ENCODE results near the gene SND1. TPM values are rescaled to one million over a fixed set of nuclear protein-coding genes. Genes with fewer than 3 reads are reported as not detected.

The SND1 gene
- total and polyA plus RNA-seq, 2 donors (not counting 3 experiments of a cell fraction or from before 2014, with no cell fraction given) = 116 to 249 TPM

DNA sequence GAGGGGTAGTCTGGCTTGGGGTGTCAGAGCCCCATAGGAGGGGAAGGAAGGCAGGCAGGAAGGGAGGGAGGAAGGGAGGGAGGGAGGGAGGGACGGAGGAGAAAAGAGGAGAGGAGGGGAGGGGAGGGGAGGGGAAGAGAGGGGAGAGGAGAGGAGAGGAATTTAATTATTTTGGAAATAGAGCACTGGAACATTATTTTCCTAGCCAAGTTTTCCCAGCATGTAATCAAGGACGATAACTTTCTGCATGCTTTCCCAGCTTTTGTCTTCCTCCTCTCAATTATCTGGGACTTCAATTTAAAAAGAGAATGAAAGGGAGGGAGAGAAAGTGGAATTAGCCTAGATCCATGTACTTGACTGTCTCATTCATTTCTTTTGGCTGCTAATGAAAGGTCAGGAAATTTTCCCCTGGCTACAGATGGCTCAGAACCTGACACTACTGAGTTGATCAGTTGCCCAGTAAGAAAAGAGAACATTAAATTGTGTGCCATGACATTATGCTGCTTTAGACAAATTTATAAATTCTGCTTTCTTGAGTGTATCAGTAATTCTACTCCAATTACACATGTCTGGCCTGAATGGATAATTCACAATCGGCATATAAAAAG lies 230.4 kb downstream of the SND1 start:
- Histone ChIP-seq H3K36me3 (ENCODE audit: control insufficient read depth in 2 of 2, extremely low read depth in 1 of 2, insufficient read depth in 2 of 2, low read length in 2 of 2) (no peaks in the 10 kb centered on the region), H4K20me1 (replicated peaks; ENCODE audit: control insufficient read depth, extremely low read depth, insufficient read depth, low read length) (peaks cover 2% of the 10 kb centered on the region), H3K27me3 (ENCODE audit: control insufficient read depth in 2 of 2, insufficient read depth in 2 of 2, low read length in 2 of 2) (no peaks in the 10 kb centered on the region), H3K4me1 (ENCODE audit: control insufficient read depth, extremely low read depth, insufficient read depth, low read length) (peaks cover 22% of the 10 kb centered on the region), H3K79me2 (ENCODE audit: control insufficient read depth, insufficient read depth, low read length) (peaks cover 41% of the 10 kb centered on the region), H2AFZ (ENCODE audit: low read depth, low read length) (no peak overlapping the region), H3K4me2 (ENCODE audit: insufficient read depth, low read length) (no peak overlapping the region), H3K9me1 (replicated peaks; ENCODE audit: control insufficient read depth, extremely low read depth, insufficient read depth, low read length) (no peaks in the 10 kb centered on the region), H3K9me3 (replicated peaks; ENCODE audit: control insufficient read depth, insufficient read depth, low read length) (no peaks in the 10 kb centered on the region), H3K27ac (ENCODE audit: insufficient read depth, low read depth, low read length) (no peak overlapping the region), H3K9ac (replicated peaks; ENCODE audit: extremely low read depth, insufficient read depth, low read length) (no peak overlapping the region), H3K4me3 (replicated peaks in 1 of 3; ENCODE audit: insufficient read depth in 1 of 3, low read depth in 1 of 3, low read length in 3 of 3) (no peak overlapping the region)
- ChIA-PET CTCF (interaction anchor here (1.0 kb wide), 1 partner anchor 13 kb away, joined by 3 read pairs; no protein-coding TSS in a partner anchor), POLR2A (no interaction called here)
- dilution Hi-C loops (cut with MboI; ENCODE audit: extremely low pct_ligation_motif_present, low sequenced_read_pairs) = no loop called here
- FAIRE-seq (no peak), DNase-seq (ENCODE audit: low read depth, low spot score) (no peak)
- intact Hi-C loops (cut with micrococcal nuclease) = no loop called here
- no peak for TF ChIP-seq POLR2A (IDR thresholded peaks at IDR 0.05; ENCODE audit: low read depth, low read length)
- no peak for TF ChIP-seq POLR2AphosphoS5 (IDR thresholded peaks at IDR 0.05; ENCODE audit: insufficient read depth, low read depth, low read length)
- no peak for TF ChIP-seq EZH2 (IDR thresholded peaks at IDR 0.05; ENCODE audit: borderline replicate concordance, low read depth, low read length, severe bottlenecking)
- no peak for TF ChIP-seq GATA2 (IDR thresholded peaks at IDR 0.05; ENCODE audit: insufficient read depth, insufficient read length, low read depth, low read length)
- TF ChIP-seq FOS (IDR thresholded peaks at IDR 0.05; ENCODE audit: borderline replicate concordance, insufficient read depth, low read length) = no peak
- TF ChIP-seq MYC (IDR thresholded peaks at IDR 0.05; ENCODE audit: low read depth, low read length) = no peak
- TF ChIP-seq, protein P1, sequence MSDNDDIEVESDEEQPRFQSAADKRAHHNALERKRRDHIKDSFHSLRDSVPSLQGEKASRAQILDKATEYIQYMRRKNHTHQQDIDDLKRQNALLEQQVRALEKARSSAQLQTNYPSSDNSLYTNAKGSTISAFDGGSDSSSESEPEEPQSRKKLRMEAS (IDR thresholded peaks at IDR 0.05; ENCODE audit: insufficient read depth, insufficient read length) = no peak
- TF ChIP-seq, protein P2, sequence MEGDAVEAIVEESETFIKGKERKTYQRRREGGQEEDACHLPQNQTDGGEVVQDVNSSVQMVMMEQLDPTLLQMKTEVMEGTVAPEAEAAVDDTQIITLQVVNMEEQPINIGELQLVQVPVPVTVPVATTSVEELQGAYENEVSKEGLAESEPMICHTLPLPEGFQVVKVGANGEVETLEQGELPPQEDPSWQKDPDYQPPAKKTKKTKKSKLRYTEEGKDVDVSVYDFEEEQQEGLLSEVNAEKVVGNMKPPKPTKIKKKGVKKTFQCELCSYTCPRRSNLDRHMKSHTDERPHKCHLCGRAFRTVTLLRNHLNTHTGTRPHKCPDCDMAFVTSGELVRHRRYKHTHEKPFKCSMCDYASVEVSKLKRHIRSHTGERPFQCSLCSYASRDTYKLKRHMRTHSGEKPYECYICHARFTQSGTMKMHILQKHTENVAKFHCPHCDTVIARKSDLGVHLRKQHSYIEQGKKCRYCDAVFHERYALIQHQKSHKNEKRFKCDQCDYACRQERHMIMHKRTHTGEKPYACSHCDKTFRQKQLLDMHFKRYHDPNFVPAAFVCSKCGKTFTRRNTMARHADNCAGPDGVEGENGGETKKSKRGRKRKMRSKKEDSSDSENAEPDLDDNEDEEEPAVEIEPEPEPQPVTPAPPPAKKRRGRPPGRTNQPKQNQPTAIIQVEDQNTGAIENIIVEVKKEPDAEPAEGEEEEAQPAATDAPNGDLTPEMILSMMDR (IDR thresholded peaks at IDR 0.05; ENCODE audit: extremely low read depth in 1 of 2, insufficient read depth in 1 of 2, low read depth in 1 of 2, low read length in 2 of 2) = no peak
- TF ChIP-seq JUN (IDR thresholded peaks at IDR 0.05; ENCODE audit: borderline replicate concordance, insufficient read depth, insufficient read length, low read depth) = no peak
- BruUV-seq (replicated peaks) = no TSS peak

Measured in endothelial cell of umbilical vein (primary cell).